AG20443 (cell line): ENCODE results near the gene ARHGAP1.
A peak's percentile ranks its signal among the peaks of the same experiment; 100 is the strongest.

Experiments
- DNase-seq: peaks from one replicate; pipeline ENCODE4 v3.0.0; 2012; ENCODE audit warnings: low spot score, mixed read lengths

The ARHGAP1 gene

GRCh38 chr11:46694072-46694471, 6.3 kb downstream of the ARHGAP1 start:
- no peak for DNase-seq

GRCh38 chr11:46693597-46694012, 6.8 kb downstream of the ARHGAP1 start:
- DNase-seq = peak; percentile 66

- no peak for DNase-seq
Measured at GRCh38 chr11:46692450-46692849, 8.0 kb downstream of the ARHGAP1 start.

GRCh38 chr11:46690702-46691101, 9.7 kb downstream of the ARHGAP1 start:
- no peak for DNase-seq

GRCh38 chr11:46686886-46687795, 13.3 kb downstream of the ARHGAP1 start:
- DNase-seq = peak; percentile 72

- no peak for DNase-seq
Measured at GRCh38 chr11:46684367-46684766, 16.1 kb downstream of the ARHGAP1 start.

- no peak for DNase-seq
Measured at GRCh38 chr11:46682773-46683752, 17.4 kb downstream of the ARHGAP1 start.

GRCh38 chr11:46681814-46682213, 18.6 kb downstream of the ARHGAP1 start:
- DNase-seq = no peak

GRCh38 chr11:46680815-46681214, 19.6 kb downstream of the ARHGAP1 start:
- DNase-seq = no peak

- DNase-seq = no peak
Measured at GRCh38 chr11:46680164-46680760, 20.2 kb downstream of the ARHGAP1 start.

- no peak for DNase-seq
Measured at GRCh38 chr11:46679241-46680163, 20.9 kb downstream of the ARHGAP1 start.

GRCh38 chr11:46678741-46679130, 21.7 kb downstream of the ARHGAP1 start:
- no peak for DNase-seq

GRCh38 chr11:46677991-46678740, 22.3 kb downstream of the ARHGAP1 start:
- no peak for DNase-seq

- no peak for DNase-seq
Measured at GRCh38 chr11:46677169-46677568, 23.2 kb downstream of the ARHGAP1 start.

GRCh38 chr11:46676436-46677158, 23.8 kb downstream of the ARHGAP1 start:
- no peak for DNase-seq

GRCh38 chr11:46675949-46676348, 24.5 kb downstream of the ARHGAP1 start:
- no peak for DNase-seq

GRCh38 chr11:46675288-46675851, 25.0 kb downstream of the ARHGAP1 start:
- peak; percentile 90 for DNase-seq

- DNase-seq = peak; percentile 22
Measured at GRCh38 chr11:46674463-46675287, 25.7 kb downstream of the ARHGAP1 start.
